PC-3 (cell line): ENCODE results near the gene LUC7L. TPM values are rescaled to one million over a fixed set of nuclear protein-coding genes. Genes with fewer than 3 reads are reported as not detected.
"Not testable (repeated sequence)": the region's sequence is repeated elsewhere in the genome, so short reads cannot be mapped to it uniquely, and the experiment has no call there.

Experiments used
- ATAC-seq: fragments of 200-7000 bp; cut with Tn5 transposase; 2 replicates; pipeline ENCODE4 v1.9.1; 2020; ENCODE audit warnings: mild to moderate bottlenecking, moderate library complexity
- BruUV-seq: library from RNA; stranded (reverse); fragments of 400-500 nt; replicated peaks from 2 replicates; lab custom pipeline; 2021; lab: Mats Ljungman, UMichigan
- CTCF ChIA-PET: fragments of 300-600 bp; sonication (Branson Sonifier 250); formaldehyde crosslinking; loops from one replicate; lab custom pipeline; 2022; ENCODE audit warnings: antibody characterized with exemption; lab: Charles Lee
- POLR2A ChIA-PET: fragments of 300-600 bp; sonication (Branson Sonifier 250); formaldehyde crosslinking; loops from one replicate; lab custom pipeline; 2022; ENCODE audit warnings: antibody characterized with exemption; ENCODE audit not compliant: unreplicated experiment; lab: Charles Lee
- DNase-seq: peaks from one replicate; pipeline ENCODE4 v3.0.0-alpha.2; 2015
- H2AFZ ChIP-seq: fragments of 300-600 bp; sonication (generic); 2 replicates; pipeline ENCODE4 v1.6.0; 2016; ENCODE audit warnings: antibody characterized with exemption, low read length
- H3F3A ChIP-seq: fragments of 300-600 bp; sonication (generic); one replicate; pipeline ENCODE4 v1.6.0; 2017; ENCODE audit warnings: antibody characterized with exemption, low read length, control low read depth, mild to moderate bottlenecking; ENCODE audit not compliant: unreplicated experiment
- H3K27ac ChIP-seq: fragments of 300-600 bp; sonication (generic); 2 replicates; pipeline ENCODE4 v1.5.1; 2016; ENCODE audit warnings: mild to moderate bottlenecking, low read length
- H3K27me3 ChIP-seq: fragments of 300-600 bp; sonication (generic); 2 replicates; pipeline ENCODE4 v1.6.1; 2016; ENCODE audit warnings: low read length, mixed read lengths
- H3K36me3 ChIP-seq: fragments of 300-600 bp; sonication (generic); 2 replicates; pipeline ENCODE4 v1.6.1; 2016; ENCODE audit warnings: low read depth, mixed run types, low read length, mixed read lengths
- H3K4me1 ChIP-seq: fragments of 300-600 bp; sonication (generic); 2 replicates; pipeline ENCODE4 v1.5.1; 2016; ENCODE audit warnings: low read length; ENCODE audit not compliant: insufficient read depth
- H3K4me2 ChIP-seq: fragments of 300-600 bp; sonication (generic); 2 replicates; pipeline ENCODE4 v1.6.0; 2016; ENCODE audit warnings: low read length
- H3K4me3 ChIP-seq: fragments of 300-600 bp; sonication (generic); 2 replicates; pipeline ENCODE4 v1.5.1; 2016; ENCODE audit warnings: mild to moderate bottlenecking, low read length, mixed read lengths
- H3K79me2 ChIP-seq: fragments of 300-600 bp; sonication (generic); 2 replicates; pipeline ENCODE4 v1.6.1; 2017; ENCODE audit warnings: low read length, mixed read lengths
- H3K9ac ChIP-seq: fragments of 300-600 bp; sonication (generic); 2 replicates; pipeline ENCODE4 v1.6.0; 2016; ENCODE audit warnings: mild to moderate bottlenecking, low read length
- H3K9me2 ChIP-seq: fragments of 300-600 bp; sonication (generic); replicated peaks from 2 replicates; pipeline ENCODE4 v1.6.1; 2016; ENCODE audit warnings: mixed run types, low read length, mixed read lengths
- H3K9me3 ChIP-seq: fragments of 300-600 bp; sonication (generic); 2 replicates; pipeline ENCODE4 v1.6.1; 2016; ENCODE audit warnings: low read length, mixed read lengths
- H4K20me1 ChIP-seq: fragments of 300-600 bp; sonication (generic); 2 replicates; pipeline ENCODE4 v1.6.1; 2016; ENCODE audit warnings: low read length, mixed read lengths
- EZH2 ChIP-seq: fragments of 300-600 bp; sonication (generic); IDR thresholded peaks from one replicate; pipeline ENCODE4 v1.6.1; 2017; ENCODE audit warnings: antibody characterized with exemption, mild to moderate bottlenecking, low read length; ENCODE audit not compliant: unreplicated experiment
- EZH2phosphoT487 ChIP-seq: fragments of 300-600 bp; sonication (generic); IDR thresholded peaks from 2 replicates; pipeline ENCODE4 v1.6.1; 2018; ENCODE audit warnings: mild to moderate bottlenecking, antibody characterized with exemption, low read length, borderline replicate concordance
- intact Hi-C: fragments of 100-400 bp; cut with micrococcal nuclease; formaldehyde crosslinking; loops from 2 replicates; pipeline ENCODE4 v1.9.0; 2023
- total RNA-seq: library from RNA; depleted of rRNA; stranded (reverse); fragments of >200 nt; gene quantifications from 2 replicates; pipeline ENCODE4 v1.2.3, GENCODE V29; 2014
- TF ChIP-seq, protein P1 (sequence below): fragments of 300-600 bp; sonication (generic); conservative IDR thresholded peaks from 2 replicates; pipeline ENCODE4 v1.5.1; 2017; ENCODE audit warnings: antibody characterized with exemption, low read depth, mild to moderate bottlenecking, low read length

Gene LUC7L
- total RNA-seq, 1 experiment from 2014 or later = 46.0 TPM

- Histone ChIP-seq H3K27me3 (no peaks in the 10 kb centered on the region), H3K9ac (peak overlapping the region; percentile 96), H3K79me2 (peaks cover 47% of the 10 kb centered on the region), H2AFZ (peak overlapping the region; percentile 86; the same call in 1 of the 2 replicates), H3K9me2 (no peaks in the 10 kb centered on the region), H3K4me1 (peaks cover 25% of the 10 kb centered on the region), H3K36me3 (peaks cover 25% of the 10 kb centered on the region), H3K27ac (peak overlapping the region; percentile 59), H3K4me2 (peak overlapping the region; percentile 91), H3K4me3 (peak overlapping the region; percentile 99), H4K20me1 (peaks cover 28% of the 10 kb centered on the region), H3F3A (no peaks in the 10 kb centered on the region), H3K9me3 (no peaks in the 10 kb centered on the region)
- CTCF ChIA-PET = interaction anchor here (0.5 to 0.9 kb wide), 3 partner anchors 34 to 134 kb away, joined by 3 read pairs; no protein-coding TSS in a partner anchor
- ATAC-seq (peak; percentile 35), DNase-seq (peak; percentile 5)
- POLR2A ChIA-PET = no interaction called here
- intact Hi-C loops = no loop called here
- BruUV-seq = TSS peak; percentile 40
- TF ChIP-seq EZH2phosphoT487 = no peak
These were observed 948 bp downstream of the LUC7L start for GRCh38 chr16:228151-228851.

- H3K27me3 ChIP-seq = no peaks in the 10 kb centered on the region
- H3K4me3 ChIP-seq = no peak overlapping the region
- CTCF ChIA-PET = no interaction called here
- no peak overlapping the region for H3K9ac ChIP-seq
- H3K9me3 ChIP-seq = no peaks in the 10 kb centered on the region
- H4K20me1 ChIP-seq = no peaks in the 10 kb centered on the region
- H3K36me3 ChIP-seq = peaks cover 18% of the 10 kb centered on the region; the same call in 1 of the 2 replicates
- intact Hi-C loops = no loop called here
- POLR2A ChIA-PET = no interaction called here
- no peak overlapping the region for H3K4me2 ChIP-seq
- H3K79me2 ChIP-seq = peaks cover 50% of the 10 kb centered on the region
- no peaks in the 10 kb centered on the region for H3K9me2 ChIP-seq
- no peaks in the 10 kb centered on the region for H3F3A ChIP-seq
- no peak overlapping the region for H2AFZ ChIP-seq
- ATAC-seq (no peak), DNase-seq (no peak)
- no peak overlapping the region for H3K27ac ChIP-seq
- BruUV-seq = no TSS peak
- TF ChIP-seq EZH2phosphoT487 (no peak), EZH2 (no peak)
- TF ChIP-seq, protein P1, sequence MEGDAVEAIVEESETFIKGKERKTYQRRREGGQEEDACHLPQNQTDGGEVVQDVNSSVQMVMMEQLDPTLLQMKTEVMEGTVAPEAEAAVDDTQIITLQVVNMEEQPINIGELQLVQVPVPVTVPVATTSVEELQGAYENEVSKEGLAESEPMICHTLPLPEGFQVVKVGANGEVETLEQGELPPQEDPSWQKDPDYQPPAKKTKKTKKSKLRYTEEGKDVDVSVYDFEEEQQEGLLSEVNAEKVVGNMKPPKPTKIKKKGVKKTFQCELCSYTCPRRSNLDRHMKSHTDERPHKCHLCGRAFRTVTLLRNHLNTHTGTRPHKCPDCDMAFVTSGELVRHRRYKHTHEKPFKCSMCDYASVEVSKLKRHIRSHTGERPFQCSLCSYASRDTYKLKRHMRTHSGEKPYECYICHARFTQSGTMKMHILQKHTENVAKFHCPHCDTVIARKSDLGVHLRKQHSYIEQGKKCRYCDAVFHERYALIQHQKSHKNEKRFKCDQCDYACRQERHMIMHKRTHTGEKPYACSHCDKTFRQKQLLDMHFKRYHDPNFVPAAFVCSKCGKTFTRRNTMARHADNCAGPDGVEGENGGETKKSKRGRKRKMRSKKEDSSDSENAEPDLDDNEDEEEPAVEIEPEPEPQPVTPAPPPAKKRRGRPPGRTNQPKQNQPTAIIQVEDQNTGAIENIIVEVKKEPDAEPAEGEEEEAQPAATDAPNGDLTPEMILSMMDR = no peak
- no peaks in the 10 kb centered on the region for H3K4me1 ChIP-seq
These were observed 9.2 kb downstream of the LUC7L start for GRCh38 chr16:220021-220420.

GRCh38 chr16:212999-213398 is 16.2 kb downstream of the LUC7L start:
- H4K20me1 ChIP-seq = 0 out of 2 replicates have a peak, but pooled peaks cover 2% of the 10 kb centered on the region
- intact Hi-C loops = no loop called here
- no peak overlapping the region for H3K4me3 ChIP-seq
- TF ChIP-seq, protein P1 = no peak
- TF ChIP-seq EZH2phosphoT487 (no peak), EZH2 (no peak)
- ATAC-seq (no peak), DNase-seq (no peak)
- POLR2A ChIA-PET = no interaction called here
- no peak overlapping the region for H2AFZ ChIP-seq
- peaks cover 38% of the 10 kb centered on the region for H3K79me2 ChIP-seq
- no peaks in the 10 kb centered on the region for H3K4me1 ChIP-seq
- no peaks in the 10 kb centered on the region for H3F3A ChIP-seq
- no peak overlapping the region for H3K9ac ChIP-seq
- BruUV-seq = no TSS peak
- H3K4me2 ChIP-seq = no peak overlapping the region
- H3K36me3 ChIP-seq = peaks cover 15% of the 10 kb centered on the region
- CTCF ChIA-PET = no interaction called here
- no peaks in the 10 kb centered on the region for H3K9me2 ChIP-seq
- no peak overlapping the region for H3K27ac ChIP-seq
- H3K27me3 ChIP-seq = no peaks in the 10 kb centered on the region
- no peaks in the 10 kb centered on the region for H3K9me3 ChIP-seq

DNA sequence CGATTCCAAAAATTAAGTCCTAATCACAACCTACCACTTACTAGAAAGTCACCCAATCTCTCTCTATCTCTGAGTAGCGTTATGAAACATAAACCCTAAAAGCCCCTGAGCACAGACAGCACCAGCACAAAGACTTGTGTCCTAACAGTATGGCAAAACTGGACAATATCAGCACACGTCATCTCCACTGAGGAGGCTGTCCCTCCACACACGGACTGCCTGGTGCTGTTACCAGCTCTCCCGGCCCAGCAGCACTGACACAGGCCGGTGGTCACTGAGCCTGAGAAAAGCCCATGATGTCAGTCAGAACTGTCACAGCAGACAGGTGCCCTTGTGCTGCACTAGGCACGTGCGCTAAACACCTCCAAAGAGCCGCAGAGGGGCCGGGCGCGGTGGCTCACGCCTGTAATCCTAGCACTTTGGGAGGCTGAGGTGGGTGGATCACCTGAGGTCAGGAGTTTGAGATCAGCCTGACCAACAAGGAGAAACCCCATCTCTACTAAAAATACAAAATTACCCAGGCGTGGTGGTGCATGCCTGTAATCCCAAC is 17.5 kb downstream of the LUC7L start:
- H3K9me2 ChIP-seq, POLR2A ChIA-PET, H3K4me1 ChIP-seq, H3F3A ChIP-seq, H4K20me1 ChIP-seq, H3K9me3 ChIP-seq, H3K27me3 ChIP-seq, ATAC-seq, BruUV-seq, H3K4me3 ChIP-seq, H2AFZ ChIP-seq, H3K4me2 ChIP-seq, H3K9ac ChIP-seq, H3K27ac ChIP-seq, DNase-seq, CTCF ChIA-PET, intact Hi-C loops: not testable (repeated sequence)
- peaks cover 33% of the 10 kb centered on the region for H3K79me2 ChIP-seq
- peaks cover 15% of the 10 kb centered on the region for H3K36me3 ChIP-seq

GRCh38 chr16:209359-209758 is 19.9 kb downstream of the LUC7L start:
- H4K20me1 ChIP-seq, intact Hi-C loops: not testable (repeated sequence)
- H3K36me3 ChIP-seq = peaks cover 30% of the 10 kb centered on the region

More at GRCh38 chr16:209359-209758, 19.9 kb downstream of the LUC7L start:
- H3K4me2 ChIP-seq, H3K4me3 ChIP-seq, H3K27ac ChIP-seq, BruUV-seq, DNase-seq, H3K9me3 ChIP-seq, H3F3A ChIP-seq, H3K27me3 ChIP-seq, H2AFZ ChIP-seq, CTCF ChIA-PET, ATAC-seq, H3K4me1 ChIP-seq, H3K9me2 ChIP-seq, H3K9ac ChIP-seq: not testable (repeated sequence)
- peaks cover 23% of the 10 kb centered on the region for H3K79me2 ChIP-seq
- POLR2A ChIA-PET = interaction anchor here (0.6 kb wide), 1 partner anchor 22 kb away, joined by 3 read pairs; no protein-coding TSS in a partner anchor
